Measurements from ENCODE around the gene MYO15B.

MYO15B gene

DNA sequence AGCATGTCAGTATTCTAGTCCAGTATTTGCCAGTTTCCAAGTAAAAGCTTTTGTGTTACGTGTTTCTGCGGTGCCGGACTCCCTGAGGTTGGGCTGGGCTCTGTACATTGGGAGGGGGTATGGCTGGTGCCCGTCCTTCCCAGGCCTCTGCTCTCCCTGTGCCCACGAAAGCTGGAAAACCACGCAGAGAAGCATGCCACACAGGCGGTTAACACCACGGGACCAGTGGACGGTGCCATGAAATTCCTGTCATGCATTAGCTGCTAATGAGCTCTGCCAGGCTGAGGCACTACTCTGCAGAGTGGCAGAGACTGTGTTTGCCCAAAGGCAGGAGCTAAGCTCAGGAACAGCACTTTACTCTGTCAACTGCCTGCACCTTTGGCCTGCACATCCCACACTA is 53.7 kb downstream of the MYO15B start:
- no peak for DNase-seq

DNA sequence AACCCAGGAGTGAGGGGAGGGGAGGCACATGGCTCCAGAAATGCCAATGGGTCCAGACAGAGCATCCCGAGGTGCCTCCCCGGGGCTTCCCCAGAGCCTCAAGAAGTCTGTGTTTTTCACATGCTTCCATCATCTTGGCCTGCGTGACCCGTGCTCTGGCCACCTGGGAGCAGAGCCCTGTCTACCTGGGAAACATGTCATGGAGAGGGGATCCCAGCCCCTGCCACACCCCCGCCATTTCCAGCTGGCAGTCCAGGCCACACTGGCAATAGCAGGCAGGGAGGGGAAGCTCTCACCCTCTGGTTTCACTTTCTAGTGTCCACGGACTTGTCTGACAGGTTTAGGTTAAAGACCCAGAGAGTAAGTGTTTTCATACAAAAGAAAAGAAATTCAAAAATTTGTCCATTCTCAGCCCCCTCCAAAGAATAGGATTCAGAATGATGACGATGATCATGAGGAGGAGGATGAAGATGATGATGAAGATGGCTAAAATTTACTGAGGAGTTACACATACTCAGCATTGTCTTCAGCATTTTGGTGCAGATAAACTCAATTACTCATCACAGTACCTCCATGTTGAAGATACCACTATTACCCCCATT is 54.7 kb downstream of the MYO15B start:
- DNase-seq: no peak

DNA sequence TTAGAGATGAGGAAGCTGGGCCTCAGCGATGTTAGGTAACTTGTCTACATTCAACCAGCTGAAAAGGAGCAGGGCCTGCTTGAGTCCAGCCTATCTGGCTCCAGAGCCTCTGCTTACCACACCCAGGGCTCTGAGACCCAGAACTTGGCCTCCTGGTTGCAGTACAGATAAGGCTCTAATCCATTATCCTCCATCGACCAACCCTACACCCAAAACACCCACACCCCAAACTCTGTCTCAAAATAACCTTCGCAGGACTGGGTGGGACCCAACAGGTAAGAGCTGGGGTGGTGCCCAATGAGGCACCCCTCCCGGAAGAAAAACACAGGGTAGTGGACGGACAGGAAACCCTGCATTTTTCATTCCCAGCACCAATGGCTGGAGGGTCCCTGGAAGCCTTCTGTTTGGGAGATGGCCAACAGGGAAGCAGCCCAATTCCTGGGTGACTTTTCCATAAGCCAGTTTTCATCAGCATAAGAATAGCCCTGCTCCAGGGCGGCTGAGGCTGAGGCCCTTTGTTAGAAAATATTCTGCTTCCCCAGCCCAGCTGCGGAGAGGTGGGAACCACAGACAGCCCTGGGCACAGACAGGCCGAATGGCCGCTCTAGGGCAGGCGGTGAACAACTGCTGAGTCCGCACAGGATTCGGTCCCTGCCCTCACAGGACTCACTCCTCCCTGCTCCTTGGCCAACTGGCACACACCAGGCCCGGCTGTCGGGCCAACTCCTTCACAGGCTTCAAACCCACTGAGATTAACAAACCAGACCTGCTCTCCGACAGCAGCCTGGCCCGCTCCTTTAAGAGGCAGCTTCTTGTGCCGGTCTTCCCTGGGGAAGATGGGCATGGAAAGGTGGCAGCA is 55.4 kb downstream of the MYO15B start:
- DNase-seq: no peak

DNA sequence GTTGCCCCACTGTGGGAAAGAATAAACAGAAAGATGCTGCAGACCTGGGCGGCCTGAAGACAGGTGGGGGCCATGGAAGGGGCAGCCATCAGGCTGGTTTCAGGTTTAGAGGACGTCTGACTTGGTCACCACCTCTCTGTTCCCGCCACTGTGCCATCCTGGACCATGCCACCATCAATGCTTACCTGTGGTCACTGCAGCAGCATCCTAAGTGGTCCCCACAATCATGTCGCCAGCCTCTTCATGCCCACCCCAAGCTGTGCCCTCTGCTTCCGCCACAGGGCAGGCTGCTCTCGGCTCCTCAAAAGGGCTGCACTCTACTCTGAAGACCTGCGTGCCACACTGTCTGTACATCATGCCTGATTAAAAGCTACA is 56.0 kb downstream of the MYO15B start:
- no peak for DNase-seq

DNA sequence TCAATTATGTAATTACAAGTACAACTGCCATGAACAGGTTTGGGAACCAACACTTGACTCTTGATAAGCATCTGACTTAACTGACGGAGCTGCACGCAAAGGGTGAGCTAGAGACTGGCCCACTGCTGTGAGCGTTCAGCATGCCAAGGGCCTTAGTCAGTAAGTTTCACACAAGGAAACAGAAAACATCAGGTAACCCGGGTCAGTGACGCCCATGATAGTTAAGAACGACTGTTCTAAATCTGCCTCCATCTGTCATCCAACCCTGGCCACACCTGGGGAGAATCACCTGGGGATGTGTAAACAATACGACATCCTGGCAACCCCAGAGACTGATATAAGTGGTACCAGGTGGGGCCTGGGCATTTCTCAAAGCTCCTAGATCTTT is 57.9 kb downstream of the MYO15B start:
- no peak for DNase-seq

DNA sequence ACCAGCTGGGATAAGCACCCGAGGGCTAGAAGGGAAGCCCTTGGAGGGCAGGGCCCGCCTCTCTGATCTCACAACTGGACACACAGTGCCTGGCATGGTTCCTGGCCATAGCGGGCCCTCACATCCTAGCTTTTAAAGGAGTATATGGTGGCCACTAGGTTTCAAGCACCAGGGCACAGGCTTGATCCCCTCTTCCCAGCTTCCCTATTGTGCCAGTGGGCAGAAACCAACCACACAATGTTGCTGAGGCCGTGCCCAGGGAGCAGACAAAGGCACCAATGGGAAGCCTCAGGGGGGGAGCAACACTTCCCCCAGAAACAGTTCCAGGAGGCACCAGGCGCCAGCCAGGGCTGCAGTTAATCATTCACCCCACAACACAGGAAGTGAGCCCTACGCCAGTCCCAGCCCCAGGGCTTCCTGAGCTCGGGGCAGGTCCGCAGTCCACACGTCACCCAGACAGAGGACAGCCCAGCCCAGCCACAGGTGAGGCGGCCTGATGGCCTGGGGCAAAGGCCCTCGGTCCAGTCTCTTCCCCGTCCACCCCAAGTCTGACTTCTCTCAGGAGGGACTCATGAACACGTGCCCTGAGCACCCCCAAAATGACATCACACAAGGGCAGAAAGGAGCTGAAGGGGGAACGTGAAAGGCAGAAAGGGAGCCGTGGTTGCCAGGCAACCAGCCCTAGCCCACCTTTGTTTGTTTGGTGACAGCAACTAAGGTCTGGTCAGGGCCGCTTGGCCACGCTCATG is 58.5 kb downstream of the MYO15B start:
- no peak for DNase-seq

DNA sequence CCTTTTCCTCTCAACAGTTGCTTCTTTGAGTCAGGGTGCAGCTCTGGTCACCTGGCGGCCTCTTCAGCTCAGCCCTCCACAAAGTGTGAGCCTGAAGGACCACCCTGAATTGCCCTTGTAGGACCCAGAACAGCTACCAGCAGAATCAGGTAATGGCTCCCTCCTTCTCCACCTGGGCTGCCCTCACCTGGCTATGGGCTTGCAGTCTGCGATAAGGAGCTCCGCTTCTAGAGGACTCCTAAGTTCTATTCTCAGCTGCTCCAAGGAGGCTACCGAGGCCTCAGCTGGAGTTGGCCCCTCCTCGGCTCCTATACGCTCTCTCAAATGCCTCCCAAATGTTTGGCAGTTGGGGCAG is 59.0 kb downstream of the MYO15B start:
- DNase-seq: no peak

DNA sequence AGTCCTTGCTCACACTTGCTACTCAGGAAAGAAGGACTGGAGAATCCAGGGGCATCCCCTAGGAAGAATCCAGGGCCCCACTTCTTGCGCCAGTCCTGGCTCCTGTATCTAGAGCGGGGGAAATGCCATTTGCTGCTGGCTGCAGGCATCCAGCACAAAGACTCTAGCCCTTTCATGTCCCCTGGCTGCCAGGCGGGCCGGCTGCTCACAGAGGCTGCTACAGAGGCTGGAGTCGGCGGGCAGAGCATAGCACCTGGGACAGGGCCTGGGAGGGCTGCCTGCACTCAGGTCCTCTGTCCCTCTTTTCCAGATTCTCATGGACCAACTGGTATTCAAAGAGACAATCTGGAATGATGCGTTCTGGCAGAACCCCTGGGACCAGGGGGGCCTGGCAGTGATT is 59.5 kb downstream of the MYO15B start:
- no peak for DNase-seq

DNA sequence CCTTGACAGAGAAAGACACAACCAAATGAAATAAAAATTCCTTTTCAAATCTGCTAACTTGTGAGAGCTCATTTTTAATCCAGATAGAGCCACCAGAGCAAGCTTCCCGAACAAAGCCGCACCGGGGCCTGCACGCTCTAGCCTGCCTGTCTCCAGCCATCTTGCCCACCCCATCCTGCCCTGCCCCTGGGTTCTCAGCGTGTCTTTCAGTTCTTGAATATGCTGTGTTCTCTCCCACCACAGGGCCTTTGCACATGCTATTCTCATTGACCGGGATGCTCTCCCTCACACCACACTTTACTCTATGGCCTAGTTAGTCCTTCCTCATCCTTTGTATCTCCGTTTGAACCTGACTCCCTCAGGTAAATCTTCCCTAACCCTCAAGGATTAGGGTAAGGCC is 60.3 kb downstream of the MYO15B start:
- DNase-seq: no peak

DNA sequence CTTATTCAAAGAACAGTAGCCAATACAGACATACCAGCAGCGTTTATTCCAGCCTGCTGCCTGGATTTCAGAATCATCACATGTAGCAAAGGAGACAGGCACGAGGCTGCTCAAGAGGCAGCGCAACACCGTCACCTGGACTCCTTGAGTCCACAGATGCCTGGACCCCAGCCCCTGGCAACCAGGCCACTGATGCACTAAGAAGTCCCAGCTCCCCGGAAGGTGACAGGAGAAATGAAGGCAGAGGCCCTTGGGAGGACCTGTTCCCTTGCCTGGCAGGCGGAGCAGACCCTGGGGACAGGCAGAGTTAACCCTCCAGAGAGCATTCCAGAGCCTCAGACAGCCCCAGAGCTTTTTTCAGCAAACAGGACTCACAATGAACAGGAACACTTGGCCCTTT is 62.1 kb downstream of the MYO15B start:
- DNase-seq: no peak

DNA sequence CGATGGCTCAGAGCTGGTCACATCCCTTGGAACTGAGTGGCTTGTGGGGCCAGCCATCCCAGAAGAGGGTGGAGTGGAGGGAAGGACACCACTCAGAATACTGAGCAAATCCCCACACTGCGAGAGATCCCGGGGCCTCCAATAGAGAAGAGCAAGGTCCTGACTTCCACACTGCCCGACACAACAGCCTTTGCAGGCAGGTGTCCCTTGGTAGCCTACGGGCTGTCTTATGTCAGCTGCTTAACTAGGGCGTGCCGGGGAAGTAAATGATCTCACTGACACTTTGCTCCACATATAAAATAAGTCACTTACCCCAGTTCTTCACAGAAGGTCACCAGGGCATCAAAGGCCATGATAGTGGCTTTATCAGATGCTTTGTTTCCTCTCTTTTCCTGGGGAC is 63.3 kb downstream of the MYO15B start:
- no peak for DNase-seq

DNA sequence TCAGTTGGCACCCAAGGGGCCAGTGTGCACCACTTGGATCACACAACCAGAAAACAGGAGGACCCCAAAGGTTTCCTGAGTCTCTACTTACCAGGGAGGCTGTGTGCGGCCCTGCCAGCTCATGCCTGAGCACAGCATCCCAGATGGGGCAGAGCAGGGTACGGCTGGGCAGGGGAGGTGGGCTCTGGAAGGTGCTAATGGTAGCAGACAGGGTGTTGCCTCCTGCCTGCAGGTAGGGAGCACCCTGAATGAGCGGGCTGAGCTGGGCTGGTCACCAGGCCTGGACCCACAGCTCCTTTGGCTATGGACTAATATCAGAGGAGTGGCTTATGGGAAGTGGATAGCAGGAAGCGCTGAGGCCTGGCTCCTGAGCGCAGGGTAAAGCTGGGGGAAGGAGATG is 64.7 kb downstream of the MYO15B start:
- DNase-seq: no peak

DNA sequence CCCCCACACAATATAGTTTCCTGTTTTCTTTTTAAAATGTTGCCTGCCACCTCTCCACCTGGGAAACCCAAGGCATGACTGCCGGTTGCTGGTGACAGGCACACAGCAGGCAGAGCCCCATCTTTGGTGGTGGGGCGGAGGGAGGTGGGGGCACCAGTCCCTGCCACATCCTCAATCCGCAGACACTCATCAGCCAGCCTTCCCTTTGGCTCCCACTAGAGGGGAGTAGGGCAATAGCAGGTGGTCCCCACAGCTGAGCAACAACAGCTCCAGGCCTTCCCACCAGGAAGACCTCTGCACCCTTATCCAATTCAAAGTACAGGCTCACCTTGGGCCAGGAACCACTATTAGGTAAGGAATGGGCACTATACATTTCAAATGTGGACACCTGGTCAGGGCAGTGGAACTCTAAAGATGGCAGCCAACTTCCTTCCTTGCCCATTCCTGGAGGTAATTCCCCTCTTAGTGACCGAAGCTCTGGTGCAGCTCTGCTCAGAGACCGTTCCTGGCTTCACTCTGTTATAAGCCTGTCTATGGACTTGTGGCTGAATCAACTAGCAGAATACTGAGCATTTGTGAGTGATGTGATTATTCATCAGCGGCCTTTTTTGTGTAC is 65.4 kb downstream of the MYO15B start:
- no peak for DNase-seq

DNA sequence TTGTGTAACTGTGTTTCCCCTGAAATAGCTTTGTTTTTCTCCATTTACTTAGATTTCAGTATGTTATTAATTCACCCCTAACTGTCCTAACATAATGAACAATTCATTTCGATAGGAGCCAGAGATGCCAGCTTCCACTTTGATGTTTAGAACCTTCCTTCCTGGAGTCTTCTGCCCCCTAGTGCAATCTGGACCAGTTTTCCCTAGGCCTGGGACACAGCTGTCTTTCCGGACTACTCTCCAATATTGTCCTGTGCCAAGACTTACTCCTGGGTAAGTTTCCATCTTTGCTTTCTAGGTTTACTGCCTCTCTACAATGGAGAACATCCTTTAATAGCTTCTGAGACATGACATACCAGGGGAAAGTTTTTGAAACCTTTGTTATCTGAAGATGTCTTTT is 66.6 kb downstream of the MYO15B start:
- no peak for DNase-seq

DNA sequence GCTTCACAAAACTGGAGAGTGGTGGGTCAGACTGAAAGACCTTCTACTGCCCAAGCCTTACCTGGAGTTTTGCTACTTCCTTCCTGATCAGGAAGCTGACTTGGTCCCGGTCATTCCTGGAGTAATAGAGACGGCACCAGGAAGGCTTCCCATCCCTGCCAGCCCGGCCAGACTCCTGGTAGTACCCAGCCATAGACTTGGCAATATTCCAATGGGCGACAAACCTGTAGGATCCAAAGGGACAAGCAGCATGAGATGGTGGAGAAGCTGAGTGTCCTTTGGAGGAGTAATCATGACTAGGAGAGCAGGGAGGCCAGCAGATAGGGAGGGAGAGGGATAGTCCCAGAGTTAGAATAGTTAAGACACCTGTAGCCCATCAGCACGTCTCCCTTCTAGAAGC is 70.6 kb downstream of the MYO15B start:
- no peak for DNase-seq

DNA sequence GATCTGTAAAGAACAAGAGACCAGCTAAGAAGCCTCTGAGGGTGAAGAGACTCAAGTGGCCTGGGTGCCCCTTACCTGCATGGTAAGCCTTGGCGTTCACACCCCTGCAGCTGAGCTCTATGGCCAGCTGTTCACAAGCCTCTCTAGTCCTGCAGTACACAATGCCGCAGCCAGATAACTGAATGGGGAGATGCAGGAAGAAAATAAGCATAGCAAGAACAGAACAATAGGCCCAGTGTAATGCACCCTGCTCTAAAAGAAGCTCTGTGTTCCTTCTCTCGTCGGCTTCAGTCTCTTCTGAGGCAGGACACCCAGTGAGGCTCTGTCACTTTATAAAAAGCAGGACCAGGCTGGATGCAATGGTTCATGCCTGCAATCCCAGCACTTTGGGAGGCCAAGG is 73.9 kb downstream of the MYO15B start:
- DNase-seq: no peak

DNA sequence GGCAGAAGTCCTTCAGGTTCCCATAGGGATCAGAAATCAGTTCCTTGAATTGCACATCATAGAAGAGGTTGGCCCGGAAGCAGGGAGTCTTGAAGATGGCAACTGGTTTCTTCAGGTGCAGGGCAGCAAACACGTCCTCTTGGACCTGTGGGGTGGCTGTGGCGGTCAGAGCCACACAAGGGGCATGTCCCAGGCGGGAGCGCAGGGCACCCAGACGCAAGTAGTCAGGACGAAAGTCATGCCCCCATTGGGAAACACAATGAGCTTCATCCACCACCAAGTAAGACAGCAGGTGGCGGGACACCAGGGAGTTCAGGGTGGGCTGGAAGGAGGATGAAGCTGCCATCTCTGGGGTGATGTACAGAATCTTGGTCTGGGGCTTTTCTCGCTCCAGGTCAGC is 74.9 kb downstream of the MYO15B start:
- DNase-seq: no peak

DNA sequence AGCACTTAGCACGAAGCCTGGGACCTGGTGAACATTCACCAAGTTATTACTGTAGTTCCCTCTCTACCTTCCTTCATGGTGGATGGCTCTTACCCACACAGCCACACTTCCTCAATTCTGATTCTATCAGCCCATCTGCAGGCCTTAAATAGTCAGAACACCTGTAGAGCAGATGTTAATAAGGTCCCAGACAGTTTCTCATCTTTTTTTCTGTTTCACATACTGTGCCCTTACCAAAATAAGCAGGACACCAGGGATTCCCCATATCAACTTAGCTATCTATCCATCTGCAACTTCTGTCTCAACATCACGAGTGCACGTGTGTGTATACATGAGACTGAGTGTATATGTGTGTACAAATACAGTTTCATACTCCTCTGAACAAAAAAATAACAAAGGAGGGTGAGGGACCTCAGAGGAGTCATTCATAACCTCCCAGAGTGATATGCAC is 76.5 kb downstream of the MYO15B start:
- no peak for DNase-seq

DNA sequence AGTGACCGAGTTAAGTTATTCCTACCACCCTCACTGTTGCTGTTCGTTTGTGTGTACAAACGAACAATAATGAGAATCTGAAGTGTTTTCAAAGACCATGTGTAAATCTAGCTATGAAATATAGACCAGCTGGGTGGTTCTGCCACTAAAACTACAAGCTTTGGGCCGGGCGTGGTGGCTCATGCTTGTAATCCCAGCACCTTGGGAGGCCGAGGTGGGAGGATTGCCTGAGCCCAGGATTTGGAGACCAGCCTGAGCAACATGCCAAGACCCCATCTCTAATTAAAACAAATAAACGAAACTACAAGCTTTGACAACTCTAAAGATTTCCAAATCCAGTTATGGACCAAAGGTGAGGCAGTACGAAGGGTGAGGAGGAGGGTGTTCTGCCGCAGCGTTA is 78.4 kb downstream of the MYO15B start:
- no peak for DNase-seq

DNA sequence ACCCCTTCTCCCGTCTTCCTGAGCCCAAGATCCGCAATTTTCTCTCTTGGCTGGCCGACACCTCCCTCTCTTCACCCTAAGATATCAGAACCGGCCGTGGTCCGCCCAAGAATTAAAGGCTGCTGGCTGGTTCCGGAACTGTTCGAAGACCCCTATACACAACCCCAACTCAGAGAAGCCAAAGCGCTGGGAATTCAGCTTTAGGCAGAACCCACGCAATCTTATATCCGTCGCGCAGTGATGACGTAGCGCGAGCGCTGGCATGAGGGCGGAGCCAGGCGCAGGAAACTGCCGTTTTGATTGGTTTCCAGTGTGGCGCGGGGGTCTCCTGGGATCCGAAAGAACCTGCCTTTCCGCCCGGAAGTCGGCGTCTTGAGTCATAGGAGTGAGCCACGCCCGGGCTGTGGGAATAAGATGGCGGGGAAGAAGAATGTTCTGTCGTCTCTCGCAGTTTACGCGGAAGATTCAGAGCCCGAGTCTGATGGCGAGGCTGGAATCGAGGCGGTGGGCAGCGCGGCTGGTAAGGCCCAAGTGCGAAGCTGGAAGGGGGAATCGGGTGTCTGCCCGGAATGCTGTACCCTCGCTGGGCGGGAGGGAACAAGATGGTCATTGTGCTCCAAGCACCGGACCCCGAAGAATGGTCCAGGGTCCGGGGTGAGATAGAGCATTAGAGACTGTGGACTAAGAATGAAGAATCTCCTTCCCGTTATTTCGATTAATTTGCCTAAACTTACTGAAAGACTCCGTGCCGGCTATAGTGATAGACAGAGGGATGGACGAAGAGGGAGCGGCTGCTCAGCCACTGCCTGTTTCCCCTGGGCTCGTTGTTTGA is 79.6 kb downstream of the MYO15B start, which contains the start of the genes RECQL5 and SAP30BP:
Gene RECQL5, minus strand, starts transcription at position 196 of the 832 bp plus-strand sequence. CDS start 597 bp downstream, outside the sequence.
Gene SAP30BP, plus strand, starts transcription at position 380 of the 832 bp plus-strand sequence. Its CDS starts 35 bp downstream, at position 415.
- peak; percentile 99 for DNase-seq

DNA sequence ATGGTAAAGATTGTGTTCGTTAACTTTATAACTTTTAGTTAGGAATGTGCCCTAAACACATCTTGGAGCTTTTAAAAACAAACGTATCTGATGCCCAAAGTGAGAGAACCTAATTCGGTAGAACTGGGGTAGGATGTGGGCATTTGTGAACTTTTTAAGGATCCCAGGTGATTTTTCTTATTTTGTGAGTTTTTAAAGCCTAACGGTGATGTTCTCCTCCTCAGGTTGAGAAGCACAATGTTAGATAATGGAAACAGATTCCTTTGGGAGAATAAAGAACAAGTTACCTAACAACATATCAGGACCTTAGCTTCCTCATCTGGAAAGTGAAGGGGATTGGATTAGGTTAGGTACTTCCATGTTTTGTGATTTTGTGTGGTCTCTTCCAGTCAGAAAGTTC is 80.2 kb downstream of the MYO15B start:
- no peak for DNase-seq

DNA sequence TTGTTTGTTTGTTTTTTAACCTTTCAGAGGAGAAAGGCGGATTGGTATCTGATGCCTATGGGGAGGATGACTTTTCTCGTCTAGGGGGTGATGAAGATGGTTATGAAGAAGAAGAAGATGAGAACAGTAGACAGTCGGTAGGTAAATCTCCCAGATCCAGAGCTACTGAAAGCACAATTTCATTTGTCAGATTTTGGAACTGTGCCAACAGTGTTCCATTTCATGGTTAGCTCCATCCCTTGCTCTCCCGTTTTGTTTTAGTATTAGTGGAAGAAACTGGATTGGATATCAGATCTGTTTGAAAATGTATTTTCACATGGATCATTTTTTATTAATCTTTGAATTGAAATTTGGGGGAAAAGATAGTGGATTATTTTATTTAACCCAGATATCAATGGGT is 80.9 kb downstream of the MYO15B start:
- DNase-seq: no peak
